ENCODE measurements around the gene UBIAD1.
"Not testable (repeated sequence)": the region's sequence is repeated elsewhere in the genome, so short reads cannot be mapped to it uniquely, and the experiment has no call there.

The UBIAD1 gene

DNA sequence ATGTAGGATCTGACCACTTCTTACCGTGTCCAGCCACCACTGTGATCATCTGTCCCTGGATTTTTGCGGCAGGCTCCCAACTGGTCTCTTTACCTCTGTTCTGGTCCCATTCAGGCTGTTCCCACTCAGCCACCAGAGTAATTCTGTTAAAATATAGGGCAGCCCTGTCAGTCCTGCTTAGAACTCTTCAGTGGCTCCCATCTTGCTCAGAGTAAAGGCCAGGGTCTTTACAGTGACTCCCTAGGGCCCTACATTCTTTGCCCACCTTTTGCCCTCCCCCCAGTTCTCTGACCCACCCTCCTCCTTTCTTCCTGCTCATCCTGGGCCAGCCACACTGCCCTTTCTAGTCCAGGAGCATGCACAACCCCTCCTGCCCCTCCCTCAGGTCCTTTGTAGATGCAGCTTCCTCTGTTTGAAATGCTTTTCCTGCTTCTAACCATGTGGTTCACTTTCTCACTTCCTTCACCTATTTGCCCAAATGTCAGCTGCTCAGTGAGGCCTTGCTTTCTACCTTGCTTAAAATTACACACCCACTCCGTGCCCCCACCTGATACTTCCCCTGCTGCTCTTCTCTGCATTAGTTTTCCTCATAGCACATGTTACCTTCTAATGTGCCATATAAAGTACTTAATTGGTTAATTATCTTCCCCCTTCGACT lies 7.8 kb downstream of the UBIAD1 start:
- DNase-seq (ENCODE audit: low spot score), result no peak

DNA sequence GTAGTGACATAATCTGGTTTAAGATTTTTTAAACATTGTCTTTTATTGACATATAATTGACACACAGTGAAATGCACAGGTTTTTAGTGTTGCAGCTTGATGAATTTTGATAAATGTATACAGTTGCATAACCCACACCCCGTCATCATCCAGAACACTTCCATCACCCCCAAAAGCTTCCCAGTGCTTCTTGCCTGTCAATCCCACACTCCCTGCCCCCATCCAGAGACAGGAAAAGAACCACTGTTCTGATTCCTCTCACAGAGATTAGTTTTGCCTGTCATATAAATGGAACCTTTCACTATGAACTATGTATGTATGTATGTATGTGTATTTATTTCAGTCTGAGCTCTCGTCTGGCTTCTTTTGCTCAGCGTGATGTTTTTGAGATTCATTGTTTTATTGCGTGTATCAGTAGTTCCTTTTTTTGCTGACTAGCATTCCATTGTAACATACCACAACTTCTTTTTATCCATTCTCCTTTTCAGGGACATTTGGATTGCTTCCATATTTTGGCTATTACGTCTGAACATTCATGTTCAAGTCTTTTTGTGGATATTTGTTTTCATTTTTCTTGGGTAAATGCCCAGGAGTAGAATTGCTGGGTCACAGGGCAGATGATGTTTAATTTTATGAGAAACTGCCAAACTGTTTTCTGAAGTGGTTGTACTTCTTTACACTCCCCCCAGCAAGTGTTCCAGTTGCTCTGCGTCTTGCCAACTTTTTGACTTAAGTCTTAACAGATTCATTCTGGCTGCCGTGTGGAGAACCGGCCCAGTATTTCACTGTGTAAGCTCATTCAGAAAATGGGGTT lies 8.7 kb downstream of the UBIAD1 start:
- DNase-seq (ENCODE audit: low spot score), result no peak

DNA sequence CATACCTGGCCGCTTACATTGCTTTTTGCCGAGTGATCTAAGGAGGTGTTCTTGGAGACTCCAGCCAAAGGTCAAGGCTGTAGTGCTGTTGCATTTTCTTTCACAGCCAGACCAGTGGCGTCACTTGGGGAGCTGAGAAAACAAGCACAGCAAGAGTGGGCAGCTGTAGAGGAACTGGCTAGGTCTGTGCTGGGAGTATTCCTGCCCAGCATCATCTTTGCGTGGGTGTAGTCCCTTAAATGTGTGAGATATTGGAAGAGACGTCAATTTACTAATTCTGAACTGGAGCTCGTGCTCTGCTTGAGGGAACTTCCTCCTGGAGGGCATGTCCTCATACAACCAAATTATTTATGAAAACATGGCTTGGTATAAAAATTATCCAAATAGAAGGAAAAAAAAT lies 10.2 kb downstream of the UBIAD1 start:
- DNase-seq (ENCODE audit: low spot score), result no peak

DNA sequence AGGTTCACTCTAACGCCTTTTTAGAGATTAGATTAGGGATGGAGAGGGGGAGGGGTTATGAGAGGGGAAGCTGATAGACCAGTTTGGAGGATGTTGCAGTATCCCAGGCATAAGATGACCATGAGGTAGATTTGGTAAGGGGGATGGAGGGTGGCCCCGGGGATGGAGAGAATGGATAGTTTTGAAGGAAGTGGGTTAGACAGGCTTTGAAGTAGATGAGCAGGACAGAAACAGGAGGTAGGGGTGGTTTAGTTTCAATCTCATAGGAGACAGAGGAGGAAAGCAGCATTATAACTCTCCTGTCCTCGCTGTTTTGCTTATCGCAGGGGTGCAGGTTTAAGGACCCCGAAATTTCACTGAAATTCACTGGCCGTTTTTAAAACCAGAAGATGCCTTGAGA lies 11.8 kb downstream of the UBIAD1 start:
- no peak for DNase-seq (ENCODE audit: low spot score)

DNA sequence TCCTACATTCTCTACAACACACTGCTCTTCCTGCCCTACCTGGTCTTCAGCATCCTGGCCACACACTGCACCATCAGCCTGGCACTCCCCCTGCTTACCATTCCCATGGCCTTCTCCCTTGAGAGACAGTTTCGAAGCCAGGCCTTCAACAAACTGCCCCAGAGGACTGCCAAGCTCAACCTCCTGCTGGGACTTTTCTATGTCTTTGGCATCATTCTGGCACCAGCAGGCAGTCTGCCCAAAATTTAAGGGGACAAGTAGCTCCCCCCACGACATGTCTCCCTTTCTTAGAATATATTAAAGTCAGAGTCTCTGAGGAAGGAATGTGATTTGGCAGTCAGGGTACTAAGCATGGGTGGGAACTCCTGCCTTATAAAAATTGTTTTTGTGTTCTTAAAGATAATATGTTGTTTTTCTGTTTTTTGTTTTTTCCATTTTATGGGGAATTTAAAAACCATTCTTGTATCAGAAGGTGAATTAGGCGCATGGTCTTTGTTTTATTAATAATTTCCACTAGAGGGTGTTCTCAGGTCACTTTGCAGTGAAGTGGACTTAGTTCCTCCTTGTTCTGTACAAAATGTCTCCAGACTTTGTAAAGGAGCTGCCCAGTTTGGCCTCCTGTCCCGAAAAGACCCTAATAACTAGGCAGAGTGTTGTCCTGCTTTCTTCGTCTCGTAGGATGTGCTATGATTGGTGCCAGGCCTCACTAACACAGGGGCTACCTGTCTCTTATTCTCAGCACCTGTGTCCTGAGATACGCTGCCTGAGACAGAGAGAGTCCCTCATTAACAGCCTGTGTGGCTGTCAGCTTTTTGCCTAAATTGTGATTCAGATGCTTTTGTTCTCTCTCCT lies 13.1 kb downstream of the UBIAD1 start:
- no peak for DNase-seq (ENCODE audit: low spot score)

DNA sequence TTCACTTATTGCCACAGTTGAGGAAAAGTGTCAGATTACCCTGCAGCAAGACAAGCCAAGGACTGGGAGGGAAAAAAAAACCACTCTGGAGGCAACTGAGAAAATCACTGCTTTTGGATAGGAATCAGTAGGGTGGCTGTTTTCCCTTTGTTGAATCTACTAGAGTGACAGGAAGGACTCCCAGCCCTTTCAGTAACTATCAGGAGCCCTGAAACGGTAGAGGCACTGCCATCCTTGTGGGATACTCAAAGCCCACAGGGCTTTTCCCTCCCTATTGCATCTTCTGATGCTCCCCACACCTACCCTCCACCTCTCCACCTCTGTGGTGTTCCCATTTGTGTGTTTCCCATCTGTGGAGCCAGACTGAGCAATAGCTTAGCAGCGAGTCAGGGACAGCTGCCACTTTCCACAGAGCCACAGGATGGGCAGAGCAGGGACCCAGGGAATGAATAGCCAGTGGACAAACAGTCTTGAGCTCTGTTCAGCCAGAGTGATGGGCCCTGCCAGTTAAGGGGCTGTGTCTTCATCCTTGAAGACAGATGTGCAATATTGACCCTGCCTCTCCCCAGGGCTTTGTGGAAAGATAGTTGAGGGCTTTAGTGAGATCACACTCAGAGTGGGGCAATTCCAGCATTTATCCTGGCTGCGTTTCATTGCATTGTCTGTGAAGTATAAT lies 13.9 kb downstream of the UBIAD1 start:
- no peak for DNase-seq (ENCODE audit: low spot score)

DNA sequence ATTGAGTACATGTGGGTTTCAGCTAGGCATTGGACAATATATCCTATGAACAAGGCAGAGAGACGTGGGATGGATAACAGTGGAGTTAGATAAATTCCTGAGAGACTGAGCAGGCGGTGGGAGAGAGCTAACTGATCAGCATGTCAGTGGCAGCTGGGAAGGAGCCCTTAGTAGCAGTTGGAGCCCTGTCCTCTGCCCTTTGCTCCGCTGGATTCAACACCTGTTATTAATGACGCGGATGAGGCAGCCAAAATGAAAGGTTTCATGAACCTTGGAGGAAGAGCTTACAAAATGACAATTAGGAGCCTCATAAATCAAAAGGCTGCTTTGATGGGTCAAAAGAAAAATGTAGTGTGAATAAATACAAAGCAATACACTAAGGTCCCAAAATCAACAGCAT lies 16.1 kb downstream of the UBIAD1 start:
- no peak for DNase-seq (ENCODE audit: low spot score)

DNA sequence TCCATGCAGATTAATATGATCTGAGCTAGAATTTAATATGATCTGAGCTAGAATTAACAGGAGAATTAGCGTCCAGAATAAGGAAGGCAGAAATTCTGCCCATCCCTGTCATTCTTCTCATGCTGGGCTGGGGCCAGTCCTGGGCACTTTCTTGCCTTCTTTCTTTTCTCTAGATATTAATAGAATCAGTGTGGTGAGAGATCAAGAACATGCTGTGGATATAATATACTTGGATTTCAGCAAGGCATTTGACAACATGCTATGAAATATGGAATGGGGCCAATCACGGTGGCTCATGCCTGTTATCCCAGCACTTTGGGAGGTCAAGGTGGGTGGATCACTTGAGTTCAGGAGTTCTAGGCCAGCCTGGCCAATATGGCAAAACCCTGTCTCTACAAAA lies 18.1 kb downstream of the UBIAD1 start:
- no peak for DNase-seq (ENCODE audit: low spot score)

DNA sequence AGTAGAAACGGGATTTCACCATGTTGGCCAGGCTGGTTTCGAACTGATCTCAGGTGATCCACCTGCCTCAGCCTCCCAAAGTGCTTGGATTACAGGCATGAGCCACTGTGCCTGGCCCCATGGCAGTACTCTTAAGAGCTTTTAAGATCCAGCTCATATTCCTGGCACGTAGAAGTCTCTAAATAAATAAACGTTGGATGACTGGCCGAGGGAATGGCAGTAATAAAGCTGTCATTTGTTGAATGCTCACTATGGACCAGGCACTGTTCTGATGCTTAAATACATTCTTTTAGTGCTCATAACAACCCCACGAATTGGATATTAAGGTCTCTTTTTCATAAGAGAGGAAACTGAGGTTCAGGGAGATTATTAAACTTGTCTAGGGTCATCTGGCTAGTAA lies 20.9 kb downstream of the UBIAD1 start:
- DNase-seq (ENCODE audit: low spot score), result no peak

DNA sequence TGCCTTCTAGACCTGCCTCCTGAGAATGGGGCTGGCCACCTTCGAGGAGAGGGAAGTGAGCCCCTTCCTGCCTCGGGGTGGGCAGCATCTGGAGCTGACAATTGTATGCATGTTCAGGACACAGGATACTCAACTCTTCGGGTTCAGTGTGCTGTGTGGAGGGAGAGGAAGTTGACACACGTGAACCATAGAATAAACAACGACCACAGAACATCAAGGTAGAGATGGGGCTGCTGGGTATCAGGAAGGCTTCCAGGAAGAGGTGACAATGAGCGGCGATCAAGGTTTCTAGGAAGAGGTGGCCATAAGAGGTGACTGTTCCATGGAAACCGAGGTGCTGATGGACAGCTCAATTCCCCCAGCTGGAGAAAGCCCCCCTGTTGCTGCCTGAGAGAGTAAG lies 22.0 kb downstream of the UBIAD1 start:
- no peak for DNase-seq (ENCODE audit: low spot score)

DNA sequence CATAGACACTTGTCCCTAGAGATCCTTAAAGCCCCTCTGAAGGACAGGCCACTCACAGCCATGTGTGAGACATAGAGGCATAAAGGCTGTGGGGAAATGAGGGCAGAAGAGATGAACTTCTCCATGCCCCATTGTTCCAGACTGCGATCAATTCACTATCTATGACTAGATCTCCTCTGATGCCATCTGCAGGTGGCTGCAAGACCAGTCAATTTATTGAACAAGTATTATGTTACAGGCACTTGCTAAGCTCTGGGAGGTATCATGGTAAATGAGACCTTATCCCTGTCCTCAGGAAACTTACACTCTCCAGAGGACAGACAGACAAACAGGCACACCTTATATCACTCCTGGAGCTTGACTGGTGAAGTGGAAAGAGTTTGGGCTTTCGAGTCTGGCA lies 22.9 kb downstream of the UBIAD1 start:
- no peak for DNase-seq (ENCODE audit: low spot score)

DNA sequence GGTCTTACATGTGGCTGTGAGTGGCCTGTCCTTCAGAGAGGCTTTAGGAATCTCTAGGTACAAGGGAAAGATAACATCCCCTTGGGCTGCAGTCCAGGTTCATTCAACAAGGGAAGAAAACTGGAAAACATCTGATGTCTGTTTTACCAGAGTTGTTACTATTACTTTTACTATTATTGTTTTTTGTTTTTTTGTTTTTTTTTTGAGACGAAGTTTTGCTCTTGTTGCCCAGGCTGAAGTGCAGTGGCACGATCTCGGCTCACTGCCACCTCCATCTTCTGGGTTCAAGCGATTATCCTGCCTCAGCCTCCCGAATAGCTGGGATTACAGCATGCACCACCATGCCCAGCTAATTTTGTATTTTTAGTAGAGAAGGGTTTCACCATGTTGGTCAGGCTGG lies 24.8 kb downstream of the UBIAD1 start:
- not testable (repeated sequence) for DNase-seq (ENCODE audit: low spot score)

DNA sequence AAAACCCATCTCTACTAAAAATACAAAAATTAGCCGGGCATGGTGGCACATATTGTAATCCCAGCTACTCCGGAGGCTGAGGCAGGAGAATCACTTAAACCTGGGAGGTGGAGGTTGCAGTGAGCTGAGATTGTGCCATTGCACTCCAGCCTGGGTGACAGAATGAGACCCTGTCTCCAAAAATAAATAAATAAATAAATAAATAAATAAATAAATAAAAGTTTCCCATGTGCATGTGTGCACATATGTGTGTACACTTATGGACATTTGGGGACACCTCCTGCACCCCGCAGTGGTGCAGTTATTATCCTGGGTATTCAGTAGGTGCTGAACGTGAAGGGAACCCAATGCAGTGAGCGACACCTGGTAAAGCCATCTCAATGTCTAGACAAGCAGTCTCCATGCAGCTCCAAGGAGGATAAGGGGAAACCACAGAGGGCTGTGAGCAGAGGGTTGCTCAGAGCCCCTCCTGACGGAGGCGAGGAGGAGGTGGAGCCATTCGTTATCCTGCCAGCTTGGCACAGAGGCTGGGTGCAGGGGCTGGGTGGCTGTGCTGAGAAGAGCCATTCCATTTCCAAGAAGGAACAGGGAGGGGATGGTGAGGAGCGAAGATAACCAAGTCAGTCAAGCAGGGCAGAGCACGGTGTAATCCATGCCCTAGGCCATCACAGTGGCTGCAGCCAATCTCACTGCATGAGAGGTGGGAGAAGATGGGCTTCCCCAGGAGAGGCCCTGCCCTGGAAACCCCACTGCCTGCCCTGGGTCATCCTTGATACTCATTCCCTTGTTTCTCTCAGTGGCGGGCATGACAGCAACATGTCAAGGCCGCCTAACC lies 25.6 kb downstream of the UBIAD1 start:
- DNase-seq (ENCODE audit: low spot score), result no peak

DNA sequence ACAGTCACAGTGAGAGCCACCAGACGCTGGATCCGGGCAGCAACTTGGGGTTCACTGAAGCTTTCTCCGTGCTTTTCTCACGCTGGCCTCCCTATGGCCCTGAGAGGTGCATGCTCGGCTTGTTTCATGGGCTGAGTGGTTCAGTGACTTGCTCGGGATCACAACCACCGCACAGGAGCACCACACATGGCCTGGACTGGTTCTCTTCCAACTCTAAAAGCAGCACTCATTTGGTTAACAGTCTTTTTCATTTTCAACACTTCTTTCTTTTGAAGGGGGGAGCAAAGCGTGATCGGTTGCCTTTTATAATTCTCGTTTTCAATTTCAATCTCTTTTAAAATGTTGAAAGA lies 26.2 kb downstream of the UBIAD1 start:
- no peak for DNase-seq (ENCODE audit: low spot score)

DNA sequence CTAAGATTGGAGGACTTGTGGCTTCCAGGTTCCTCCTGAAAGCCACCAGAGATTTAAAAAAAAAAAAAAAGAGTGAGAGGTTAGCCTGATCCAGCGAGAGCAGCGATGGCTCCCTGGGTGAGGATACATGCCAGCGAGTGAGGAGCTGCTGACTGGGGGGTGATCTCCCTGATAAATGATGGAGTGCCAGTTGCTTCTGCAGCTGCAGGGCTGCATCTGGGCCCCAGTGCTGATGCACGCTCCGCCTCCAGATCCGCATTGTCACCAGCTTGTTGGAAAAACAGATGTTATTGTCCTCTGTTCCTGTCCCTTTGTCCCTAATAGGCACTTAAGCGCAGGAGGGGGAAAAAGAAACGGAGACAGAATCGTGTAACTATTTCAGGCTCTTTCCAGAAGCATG lies 28.6 kb downstream of the UBIAD1 start:
- DNase-seq (ENCODE audit: low spot score), result no peak

DNA sequence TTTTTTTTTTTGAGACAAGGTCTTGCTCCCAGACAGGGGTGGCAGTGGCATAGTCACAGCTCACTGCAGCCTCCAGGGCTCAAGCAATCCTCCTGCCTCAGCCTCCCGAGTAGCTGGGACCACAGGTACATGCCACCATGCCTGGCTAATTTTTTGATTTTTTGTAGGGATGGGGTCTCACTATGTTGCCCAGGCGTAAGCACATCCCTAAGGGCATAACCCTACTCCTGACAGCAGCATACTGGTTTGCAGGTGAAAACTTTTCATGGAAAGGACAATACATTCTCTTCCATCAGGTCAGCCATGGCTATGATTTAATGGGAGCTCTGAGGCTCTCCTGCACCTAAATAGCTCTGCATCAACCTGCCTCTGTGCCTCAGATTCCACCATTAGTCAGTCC lies 29.4 kb downstream of the UBIAD1 start:
- DNase-seq (ENCODE audit: low spot score), result no peak

DNA sequence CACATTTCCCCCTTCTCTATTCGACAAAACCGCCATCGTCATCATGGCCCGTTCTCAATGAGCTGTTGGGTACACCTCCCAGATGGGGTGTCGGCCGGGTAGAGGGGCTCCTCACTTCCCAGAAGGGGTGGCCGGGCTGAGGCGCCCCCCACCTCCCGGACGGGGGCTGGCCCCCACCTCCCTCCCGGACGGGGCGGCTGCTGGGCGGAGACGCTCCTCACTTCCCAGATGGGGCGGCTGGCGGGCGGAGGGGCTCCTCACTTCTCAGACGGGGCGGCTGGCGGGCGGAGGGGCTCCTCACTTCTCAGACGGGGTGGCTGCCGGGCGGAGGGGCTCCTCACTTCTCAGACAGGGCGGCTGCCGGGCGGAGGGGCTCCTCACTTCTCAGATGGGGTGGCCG lies 32.5 kb downstream of the UBIAD1 start:
- not testable (repeated sequence) for DNase-seq (ENCODE audit: low spot score)

DNA sequence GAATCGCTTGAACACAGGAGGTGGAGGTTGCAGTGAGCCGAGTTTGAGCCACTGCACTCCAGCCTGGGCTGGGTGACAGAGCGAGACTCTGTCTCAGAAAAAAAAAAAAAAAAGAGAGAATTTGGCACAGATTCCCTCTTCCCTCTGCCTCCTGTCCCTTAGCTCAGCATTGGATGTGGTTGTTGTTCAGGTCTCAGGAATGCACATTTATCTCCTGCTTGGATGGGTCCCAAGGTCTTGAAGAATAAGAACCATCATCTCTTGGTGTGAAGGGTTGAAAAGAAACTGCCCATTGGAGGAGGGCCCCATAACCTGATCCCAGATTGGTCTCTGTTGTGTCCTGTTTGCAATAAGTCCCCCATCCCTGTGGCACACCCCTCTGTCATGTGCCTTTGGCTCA lies 34.9 kb downstream of the UBIAD1 start:
- no peak for DNase-seq (ENCODE audit: low spot score)

DNA sequence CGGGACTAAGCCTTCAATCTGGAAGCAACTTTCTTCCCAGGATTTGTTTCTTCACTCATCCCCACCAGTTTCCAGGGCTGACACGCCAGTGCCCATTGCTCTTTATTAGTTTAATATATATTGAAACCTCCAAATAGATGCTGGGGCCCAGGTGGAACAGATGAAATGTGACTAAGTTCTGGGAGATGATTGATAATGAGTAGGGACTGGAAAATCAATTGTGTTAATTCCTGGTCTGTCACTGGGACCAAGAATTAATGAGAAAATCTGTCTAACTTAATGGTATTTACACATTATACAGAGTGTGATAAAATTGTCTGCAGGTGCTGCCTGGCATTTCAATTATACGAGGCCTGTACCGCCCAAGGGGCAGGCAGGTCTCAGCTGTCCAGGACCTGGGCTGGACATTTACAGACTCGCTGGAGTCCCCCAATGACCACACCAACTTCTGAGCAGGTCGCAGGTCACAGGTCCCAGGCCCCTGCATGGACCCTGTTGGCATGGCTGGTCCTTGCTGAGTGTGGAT lies 35.8 kb downstream of the UBIAD1 start:
- no peak for DNase-seq (ENCODE audit: low spot score)

DNA sequence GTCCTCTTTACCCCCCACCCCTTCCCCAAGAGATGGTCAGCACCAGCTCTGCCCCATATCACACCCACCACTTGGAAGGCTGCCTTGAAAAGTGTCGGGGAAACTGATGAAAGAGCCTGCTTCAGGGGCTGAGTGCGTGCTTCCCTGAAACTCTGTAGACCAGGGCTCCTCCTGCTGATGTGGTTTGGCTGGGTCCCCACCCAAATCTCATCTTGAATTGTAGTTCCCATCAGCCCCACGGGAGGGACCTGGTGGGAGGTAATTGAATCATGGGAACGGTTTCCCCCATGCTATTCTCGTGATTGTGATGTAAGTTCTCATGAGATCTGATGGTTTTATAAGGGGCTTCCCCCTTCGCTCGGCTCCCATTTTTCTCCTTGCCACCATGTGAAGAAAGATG lies 36.4 kb downstream of the UBIAD1 start:
- DNase-seq (ENCODE audit: low spot score), result no peak

All from left forelimb (tissue), 1 donor.